ENCODE results near the gene CENPH.
"Not testable (repeated sequence)": the region's sequence is repeated elsewhere in the genome, so short reads cannot be mapped to it uniquely, and the experiment has no call there.

CENPH gene

GRCh38 chr5:69212022-69212421, 22.6 kb downstream of the CENPH start:
- no peak overlapping the region for H3K4me3 ChIP-seq (ENCODE audit: low read depth, low read length)

GRCh38 chr5:69213513-69214215, 24.3 kb downstream of the CENPH start:
- TF ChIP-seq, protein P1, sequence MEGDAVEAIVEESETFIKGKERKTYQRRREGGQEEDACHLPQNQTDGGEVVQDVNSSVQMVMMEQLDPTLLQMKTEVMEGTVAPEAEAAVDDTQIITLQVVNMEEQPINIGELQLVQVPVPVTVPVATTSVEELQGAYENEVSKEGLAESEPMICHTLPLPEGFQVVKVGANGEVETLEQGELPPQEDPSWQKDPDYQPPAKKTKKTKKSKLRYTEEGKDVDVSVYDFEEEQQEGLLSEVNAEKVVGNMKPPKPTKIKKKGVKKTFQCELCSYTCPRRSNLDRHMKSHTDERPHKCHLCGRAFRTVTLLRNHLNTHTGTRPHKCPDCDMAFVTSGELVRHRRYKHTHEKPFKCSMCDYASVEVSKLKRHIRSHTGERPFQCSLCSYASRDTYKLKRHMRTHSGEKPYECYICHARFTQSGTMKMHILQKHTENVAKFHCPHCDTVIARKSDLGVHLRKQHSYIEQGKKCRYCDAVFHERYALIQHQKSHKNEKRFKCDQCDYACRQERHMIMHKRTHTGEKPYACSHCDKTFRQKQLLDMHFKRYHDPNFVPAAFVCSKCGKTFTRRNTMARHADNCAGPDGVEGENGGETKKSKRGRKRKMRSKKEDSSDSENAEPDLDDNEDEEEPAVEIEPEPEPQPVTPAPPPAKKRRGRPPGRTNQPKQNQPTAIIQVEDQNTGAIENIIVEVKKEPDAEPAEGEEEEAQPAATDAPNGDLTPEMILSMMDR (IDR thresholded peaks at IDR 0.05; ENCODE audit: low read depth, low read length), result no peak

More at GRCh38 chr5:69212022-69212421, 22.6 kb downstream of the CENPH start:
- TF ChIP-seq, protein P1 (IDR thresholded peaks at IDR 0.05; ENCODE audit: low read depth, low read length), result no peak

DNA sequence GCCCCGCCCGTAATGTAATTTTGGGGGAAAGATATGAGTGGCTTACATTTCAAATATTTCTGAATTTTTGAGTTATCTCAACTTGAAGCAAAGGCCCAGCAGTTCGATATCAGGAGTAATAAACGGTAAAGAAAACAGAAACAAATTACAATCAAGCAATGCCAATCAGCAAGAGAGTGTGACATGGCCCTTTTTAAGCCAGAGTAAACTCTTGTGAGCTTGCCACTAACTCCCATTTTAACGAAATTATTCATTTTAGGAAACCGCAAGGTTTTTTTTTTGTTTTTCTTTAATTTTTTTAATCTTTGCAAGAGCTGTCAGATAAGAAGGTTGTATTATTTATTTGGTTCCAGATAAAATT, 27.7 kb downstream of the CENPH start:
- peak overlapping the region; percentile 95 for H3K4me3 ChIP-seq (ENCODE audit: low read depth, low read length)
- TF ChIP-seq, protein P1 (IDR thresholded peaks at IDR 0.05; ENCODE audit: low read depth, low read length), result no peak

More at GRCh38 chr5:69213513-69214215, 24.3 kb downstream of the CENPH start:
- H3K4me3 ChIP-seq (ENCODE audit: low read depth, low read length), result no peak overlapping the region

DNA sequence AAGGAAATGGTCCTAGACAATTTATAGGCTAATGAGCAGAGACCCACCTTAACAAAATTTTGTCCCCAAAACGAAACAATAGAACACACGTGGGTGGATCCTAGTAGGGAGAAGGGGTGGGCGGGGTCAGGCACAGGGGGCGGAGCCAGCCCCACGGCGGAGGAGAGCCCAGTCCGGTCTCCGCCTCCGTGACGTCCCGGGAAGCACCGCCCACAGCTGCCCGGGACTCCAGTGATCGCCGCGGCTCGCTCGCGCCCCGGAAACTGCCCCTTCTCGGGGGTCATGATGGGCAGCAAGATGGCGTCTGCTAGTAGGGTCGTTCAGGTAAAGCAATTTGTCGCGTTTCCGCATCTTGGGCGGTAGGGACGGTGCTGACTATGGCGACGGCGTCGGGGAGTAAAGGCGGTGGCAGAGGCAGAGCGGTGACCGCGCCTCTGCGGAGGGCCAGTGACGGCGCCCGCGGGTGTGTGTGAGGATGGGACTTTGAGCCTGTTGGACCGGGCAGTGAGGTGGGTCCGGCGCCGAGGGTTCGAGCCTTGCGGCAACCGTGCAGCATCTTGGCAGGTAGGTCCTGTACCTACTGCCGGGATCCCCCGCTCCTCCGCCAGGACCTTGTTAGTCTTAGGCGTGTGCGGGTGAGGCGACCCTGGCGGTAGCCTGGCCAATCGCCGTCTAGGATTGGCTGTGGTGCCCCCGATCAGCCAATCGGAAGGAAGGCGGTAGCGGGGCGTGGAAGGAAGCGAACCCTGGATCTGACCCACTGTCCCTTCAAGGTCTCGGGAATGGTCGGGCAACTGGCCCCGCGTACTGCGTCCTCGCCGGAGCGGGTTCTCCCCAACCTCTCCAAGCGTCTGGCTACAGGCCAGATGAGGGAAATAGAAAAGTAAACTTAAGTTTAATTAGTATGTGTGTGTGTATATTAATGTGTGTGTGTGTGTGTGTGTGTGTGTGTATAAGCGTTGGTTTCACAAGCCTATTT, 28.5 kb downstream of the CENPH start:
- peak overlapping the region; percentile 95 for H3K4me3 ChIP-seq (ENCODE audit: low read depth, low read length)
- TF ChIP-seq, protein P1 (IDR thresholded peaks at IDR 0.05; ENCODE audit: low read depth, low read length), result no peak

- TF ChIP-seq, protein P1 (IDR thresholded peaks at IDR 0.05; ENCODE audit: low read depth, low read length), result no peak
- no peak overlapping the region for H3K4me3 ChIP-seq (ENCODE audit: low read depth, low read length)
These were observed 30.6 kb downstream of the CENPH start for GRCh38 chr5:69219939-69220338.

- not testable (repeated sequence) for H3K4me3 ChIP-seq (ENCODE audit: low read depth, low read length)
These were observed 31.0 kb downstream of the CENPH start for GRCh38 chr5:69220371-69220770.

GRCh38 chr5:69220833-69221232, 31.4 kb downstream of the CENPH start:
- H3K4me3 ChIP-seq (ENCODE audit: low read depth, low read length), result not testable (repeated sequence)

DNA sequence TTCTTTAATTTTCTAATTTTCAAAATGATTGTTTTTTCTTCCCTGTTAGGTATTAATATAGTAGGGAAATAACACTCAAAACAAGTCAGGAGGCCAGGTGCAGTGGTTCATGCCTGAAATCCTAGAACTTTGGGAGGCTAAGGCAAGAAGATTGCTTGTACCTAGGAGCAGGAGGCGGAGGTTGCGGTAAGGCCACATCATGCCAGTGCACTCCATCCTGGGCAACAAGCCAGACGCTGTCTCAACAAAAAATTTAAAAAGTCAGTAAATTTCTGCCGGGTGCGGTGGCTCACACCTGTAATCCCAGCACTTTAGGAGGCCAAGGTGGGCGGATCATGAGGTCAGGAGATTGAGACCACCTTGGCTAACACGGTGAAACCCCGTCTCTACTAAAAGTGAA, 35.1 kb downstream of the CENPH start:
- H3K4me3 ChIP-seq (ENCODE audit: low read depth, low read length), result no peak overlapping the region
- TF ChIP-seq, protein P1 (IDR thresholded peaks at IDR 0.05; ENCODE audit: low read depth, low read length), result no peak
